ENCODE measurements around the gene TMA7.
A peak's percentile ranks its signal among the peaks of the same experiment; 100 is the strongest.
"Not testable (repeated sequence)": the region's sequence is repeated elsewhere in the genome, so short reads cannot be mapped to it uniquely, and the experiment has no call there.

TMA7 gene

DNA sequence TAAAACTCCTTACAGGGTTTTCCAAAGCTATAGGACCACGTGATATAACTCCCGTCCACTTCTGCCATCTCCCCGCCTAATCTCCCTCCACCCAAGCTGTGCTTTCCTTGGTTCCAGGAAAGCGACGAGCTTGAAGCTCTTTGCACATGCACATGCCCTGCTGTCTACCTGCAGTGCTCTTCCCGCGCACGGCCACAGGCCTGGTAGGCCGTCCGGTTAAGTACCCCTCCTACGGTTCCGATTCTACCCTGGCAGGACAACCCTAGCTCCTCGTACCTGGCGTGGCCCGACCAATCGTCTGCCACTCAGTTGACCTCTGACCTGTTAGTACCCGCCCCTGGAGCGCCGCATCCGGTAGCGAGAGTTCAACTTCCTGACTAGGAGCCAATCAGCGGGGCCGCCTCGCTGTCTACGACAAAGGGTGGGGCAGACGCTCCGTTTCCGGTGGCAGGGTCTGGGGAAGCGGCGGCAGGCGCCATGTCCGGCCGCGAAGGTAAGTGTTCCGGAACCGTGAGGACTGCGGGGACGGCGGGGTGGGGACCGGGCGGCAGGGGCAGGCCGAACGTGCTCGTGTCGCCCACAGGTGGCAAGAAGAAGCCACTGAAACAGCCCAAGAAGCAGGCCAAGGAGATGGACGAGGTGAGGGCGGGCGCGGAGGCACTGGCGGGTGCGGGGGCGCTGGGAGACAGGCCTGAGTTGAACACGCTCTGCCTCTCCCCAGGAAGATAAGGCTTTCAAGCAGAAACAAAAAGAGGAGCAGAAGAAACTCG lies at the start of gene TMA7, which contains the start of gene CCDC51:
TSS of gene TMA7 (plus strand) at position 438 of the 770 bp plus-strand sequence. CDS start at position 478, 40 bp downstream.
TSS of gene CCDC51 (minus strand) at position 300 of the 770 bp plus-strand sequence. CDS start 4,991 bp downstream, outside the sequence.
- peak; percentile 95 for DNase-seq

DNA sequence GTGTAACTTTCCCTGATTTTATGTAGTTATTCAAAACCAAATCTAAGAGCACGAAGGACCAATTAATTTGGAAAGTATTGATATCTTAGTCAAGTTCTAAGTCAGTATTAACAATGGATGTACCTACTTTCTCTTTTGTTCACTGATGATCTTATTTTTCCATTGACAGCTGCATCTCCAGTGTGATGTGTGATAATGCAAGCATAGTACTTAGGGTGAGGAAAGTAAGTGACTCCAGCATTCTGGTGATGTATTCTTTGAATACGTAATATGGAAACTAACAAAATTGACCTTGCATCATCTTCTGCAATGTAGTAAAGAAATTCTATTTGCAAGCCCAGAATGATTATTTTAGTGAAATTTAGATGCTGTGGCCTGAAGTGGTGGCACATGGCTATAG lies 45.7 kb upstream of the TMA7 start:
- DNase-seq, result no peak

DNA sequence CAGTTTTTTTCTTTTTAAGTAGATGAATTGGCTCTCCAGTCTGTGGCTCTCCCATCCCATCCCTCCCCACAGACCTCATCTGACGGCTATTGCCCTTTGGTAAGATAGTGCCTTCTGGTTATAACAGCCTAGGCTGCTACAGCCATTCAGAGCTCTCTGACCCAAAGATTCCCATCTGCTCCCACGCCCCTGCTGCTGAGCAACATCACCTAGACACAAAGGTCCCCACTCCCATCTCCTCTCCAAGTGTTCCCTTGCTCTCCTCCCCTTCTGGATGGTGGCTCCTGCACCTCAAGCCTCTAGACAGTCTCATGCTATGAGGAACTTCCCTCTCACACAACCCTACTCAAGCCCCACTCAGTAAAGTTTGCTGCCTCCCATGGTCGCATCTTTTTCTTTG lies 44.3 kb upstream of the TMA7 start:
- no peak for DNase-seq

DNA sequence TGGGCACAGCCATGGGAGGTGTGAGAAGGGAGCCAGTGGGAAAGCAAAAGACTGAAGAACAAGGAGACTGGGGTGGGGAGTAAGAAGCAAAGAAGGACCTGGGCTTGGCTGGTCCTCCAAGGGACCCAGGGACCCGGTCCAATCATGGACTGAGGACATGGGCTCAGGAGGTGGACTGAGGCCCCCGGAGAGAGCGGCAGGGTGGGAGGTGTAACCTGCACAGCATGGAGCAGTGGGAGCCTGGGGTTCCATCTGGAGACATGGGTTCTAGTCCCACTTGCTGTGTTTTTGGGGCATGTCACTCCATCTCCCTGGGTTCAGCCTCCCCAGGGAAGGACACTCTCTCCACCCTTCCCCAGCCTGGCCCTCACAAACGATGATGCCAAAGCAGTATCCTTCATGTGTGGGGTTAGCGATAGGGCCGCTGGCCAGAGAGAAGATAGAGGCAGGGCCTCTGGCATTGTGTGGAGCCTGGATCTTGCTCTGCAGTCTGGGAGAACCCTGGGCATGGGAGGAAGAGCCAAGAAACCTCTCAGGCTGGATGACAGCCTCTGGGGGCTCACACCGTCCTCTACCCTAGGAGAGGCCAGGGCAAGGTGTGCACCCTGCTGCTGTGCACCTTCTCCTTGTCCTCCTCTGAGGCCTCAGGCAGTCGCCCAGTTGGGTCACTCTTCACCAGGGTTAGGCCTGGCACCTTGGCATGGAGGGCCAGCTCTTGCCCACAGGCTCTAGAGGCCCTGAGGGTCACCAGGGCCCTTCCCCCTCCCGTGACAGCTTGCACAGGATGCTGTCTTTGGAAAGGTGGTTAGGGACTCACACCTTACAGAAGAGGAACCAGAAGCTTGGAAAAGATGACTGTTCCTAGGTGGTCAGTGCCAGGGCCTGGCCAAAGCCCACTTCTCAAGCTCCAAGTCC lies 42.0 kb upstream of the TMA7 start:
- no peak for DNase-seq

DNA sequence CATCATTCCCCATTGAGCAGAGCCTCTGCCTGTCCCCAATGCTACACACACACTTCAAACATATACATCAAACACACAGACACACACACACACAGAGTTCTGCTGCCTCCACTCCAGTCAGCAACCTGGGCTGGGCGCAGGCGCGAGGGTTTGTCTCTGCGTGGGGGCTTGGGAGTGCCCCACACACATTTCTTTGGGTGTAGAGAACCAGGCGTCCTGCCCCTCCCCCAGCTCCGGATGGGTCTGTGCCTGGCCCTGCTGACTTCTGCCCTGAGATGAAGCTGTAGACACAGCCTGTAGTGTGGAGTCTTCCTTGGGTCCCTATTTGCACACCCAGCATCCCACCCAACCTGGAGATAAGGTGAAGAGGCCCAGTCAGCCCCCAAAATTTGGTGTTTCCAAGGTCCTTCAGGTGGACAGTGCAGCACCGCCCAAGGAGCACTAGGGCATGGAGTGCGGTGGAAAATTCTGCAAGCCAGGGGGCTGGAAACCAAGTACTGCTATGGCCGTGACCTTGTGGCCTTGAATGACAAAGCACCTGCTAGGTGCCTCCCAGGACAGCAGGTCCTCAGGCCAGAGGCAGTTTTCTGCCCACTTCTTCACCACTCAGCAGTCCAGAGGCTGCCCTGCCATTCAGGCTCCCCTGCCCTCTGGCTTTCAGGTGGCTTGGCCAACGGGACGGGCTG lies 41.2 kb upstream of the TMA7 start:
- no peak for DNase-seq

DNA sequence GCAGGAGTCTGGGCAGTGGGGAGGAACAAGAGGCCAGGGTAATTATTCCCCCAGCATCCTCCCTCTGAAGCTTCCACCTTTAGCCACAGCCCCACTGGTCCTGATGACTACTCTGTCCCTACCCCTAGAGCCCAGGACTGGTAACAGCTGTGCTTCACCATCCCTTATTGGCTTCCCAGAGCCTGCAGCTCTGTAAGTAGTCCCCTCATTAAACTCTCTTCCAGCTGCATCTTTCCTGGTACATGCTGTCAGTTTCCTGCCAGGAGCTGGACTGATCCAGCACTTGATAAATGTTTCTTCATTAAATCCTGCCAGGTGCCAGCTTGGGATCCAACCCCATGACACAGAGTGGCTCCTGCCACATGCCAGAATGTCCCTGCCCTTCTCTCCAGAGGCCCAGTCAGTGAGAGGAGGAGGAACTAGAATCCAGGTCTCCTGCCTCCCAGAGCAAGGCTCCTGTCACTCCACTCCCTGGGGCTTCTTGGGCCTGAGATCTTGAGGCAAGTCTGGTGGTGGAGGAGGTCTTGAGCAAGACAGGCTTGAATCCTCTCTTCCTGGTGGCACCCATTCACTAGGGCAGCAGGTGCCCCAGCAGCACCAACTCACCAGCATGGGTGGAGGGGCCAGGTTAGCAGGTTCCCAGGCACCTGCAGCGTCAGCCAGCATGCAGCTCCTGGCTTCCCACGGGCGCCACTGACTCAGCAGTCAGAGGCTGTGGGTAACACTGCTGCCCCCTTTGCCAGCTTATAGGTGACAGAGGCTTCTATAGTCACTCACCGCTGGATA lies 40.5 kb upstream of the TMA7 start:
- no peak for DNase-seq

DNA sequence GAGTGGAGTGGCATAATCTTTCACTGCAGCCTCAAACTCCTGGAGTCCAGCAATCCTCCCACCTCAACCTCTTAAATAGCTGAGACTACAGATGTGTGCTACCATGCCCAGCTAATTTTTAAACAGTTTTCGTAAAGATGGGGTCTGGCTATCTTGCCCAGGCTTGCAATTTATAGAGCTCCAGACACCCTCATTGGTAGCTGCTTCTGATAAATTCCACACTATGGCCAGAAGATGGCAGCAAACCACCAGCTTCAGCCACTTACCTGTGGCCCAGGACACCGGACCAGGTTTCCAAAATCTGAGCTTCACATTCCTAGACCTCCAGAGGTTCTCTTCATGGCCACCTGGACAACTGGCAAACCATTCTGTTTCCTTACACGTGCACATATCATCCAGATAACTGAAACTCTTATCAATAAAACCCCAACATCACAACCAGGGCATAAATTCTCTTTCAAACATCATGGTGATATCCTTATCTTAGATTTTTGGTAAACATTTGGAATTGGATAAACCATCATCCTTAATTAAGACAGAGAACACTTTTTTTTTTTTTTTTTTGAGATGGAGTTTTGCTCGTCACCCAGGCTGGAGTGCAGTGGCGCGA lies 39.1 kb upstream of the TMA7 start:
- peak; percentile 34 for DNase-seq

DNA sequence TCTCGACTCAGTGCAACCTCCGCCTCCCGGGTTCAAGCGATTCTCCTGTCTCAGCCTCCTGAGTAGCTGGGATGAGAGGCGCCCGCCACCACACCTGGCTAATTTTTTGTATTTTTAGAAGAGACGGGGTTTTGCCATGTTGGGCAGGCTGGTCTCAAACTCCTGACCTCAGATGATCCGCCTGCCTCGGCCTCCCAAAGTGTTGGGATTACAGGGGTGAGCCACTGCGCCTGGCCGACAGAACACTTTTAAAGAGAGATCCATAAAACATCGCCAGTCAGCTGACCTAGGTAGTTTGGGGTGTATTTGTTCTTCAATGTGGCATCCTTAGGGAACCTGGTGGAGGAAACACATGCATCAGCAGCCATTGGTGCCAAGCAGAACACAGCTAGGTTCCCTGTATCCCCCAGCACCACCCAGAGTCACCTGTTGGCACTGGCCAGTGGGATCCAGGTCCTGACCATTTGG lies 38.6 kb upstream of the TMA7 start:
- not testable (repeated sequence) for DNase-seq

DNA sequence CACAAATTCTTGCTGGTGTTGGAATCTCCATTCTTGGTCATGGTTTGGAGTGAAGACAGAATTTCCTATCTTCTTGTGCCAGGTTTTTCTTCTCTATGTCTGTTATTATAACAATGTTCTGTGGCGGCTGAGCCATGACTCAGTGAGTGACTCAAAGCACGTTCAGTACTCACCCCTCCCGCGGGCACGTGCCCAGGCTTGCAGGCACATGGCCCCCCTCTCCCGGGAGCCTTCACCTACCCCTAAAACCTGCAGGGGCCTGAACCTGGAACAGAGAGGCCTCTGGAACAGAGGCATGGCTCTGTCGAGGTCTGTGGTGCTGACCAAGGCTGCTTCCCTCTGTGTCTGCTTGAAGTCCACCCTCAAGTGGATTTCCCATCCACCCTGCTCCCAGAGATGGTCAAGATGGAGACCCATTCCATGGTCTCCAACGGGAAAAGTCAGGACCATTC lies 37.8 kb upstream of the TMA7 start:
- no peak for DNase-seq

DNA sequence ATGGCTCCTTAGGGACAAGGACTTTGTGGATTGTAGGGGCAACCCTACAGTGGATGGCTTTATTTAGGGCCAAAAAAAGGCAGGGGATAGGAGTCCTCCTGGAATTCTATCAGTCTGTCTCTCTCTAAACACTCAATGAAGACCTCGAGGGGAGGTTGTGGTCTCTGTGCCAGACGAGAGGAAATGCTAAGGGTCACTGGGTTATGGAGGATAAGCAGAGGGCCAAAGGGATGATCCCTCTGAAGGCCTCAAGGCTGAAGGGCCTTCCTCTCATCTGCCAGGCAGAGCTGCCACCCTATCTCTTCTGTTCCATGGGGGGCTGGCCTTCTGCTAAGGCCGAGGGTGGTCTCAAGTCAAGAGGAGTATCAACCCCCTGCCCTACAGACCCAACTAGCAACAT lies 37.1 kb upstream of the TMA7 start:
- DNase-seq, result no peak

DNA sequence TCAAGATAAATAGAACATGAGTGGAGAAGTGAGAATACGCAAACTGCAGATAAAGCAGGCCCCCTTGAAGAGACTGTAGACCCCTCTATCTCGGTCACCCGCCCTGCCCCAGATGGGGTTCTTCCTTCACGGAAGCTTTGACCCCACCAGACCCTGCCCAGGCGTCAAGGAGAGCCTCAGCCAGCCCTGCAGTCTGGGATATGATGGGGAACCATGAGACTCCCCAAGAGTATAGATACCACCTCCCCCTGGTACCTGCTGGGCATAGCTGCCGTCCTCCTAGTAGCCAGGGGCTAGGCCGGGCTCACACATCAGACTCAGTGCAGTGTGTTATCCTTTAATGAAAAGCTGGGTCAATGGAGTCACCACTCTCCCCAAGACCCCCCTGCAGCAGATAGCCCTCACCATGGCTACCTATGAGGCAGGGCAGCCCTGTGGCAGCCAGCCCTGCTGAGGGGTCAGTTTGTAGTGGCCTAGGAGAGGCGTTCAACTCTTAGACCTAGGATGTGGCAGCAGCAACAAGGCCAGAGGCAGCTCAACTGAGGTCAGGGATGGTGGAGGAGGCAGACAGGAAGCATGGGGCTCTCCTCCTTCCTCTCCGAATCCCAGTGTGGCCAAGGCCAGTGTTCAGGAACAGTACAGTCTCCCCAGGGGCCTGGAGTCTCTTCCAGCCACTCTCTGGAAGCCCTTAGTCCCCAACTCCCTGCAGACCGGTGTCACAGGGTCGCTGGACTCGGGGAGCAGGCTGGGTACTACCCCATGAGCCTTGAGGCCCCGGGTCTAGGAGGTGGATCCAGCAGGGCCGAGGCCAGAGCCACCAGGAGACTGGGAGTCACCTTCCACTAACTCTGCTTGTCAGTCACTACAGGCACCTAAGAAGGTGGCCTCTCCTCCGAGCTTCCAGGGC lies 36.3 kb upstream of the TMA7 start:
- DNase-seq, result no peak

DNA sequence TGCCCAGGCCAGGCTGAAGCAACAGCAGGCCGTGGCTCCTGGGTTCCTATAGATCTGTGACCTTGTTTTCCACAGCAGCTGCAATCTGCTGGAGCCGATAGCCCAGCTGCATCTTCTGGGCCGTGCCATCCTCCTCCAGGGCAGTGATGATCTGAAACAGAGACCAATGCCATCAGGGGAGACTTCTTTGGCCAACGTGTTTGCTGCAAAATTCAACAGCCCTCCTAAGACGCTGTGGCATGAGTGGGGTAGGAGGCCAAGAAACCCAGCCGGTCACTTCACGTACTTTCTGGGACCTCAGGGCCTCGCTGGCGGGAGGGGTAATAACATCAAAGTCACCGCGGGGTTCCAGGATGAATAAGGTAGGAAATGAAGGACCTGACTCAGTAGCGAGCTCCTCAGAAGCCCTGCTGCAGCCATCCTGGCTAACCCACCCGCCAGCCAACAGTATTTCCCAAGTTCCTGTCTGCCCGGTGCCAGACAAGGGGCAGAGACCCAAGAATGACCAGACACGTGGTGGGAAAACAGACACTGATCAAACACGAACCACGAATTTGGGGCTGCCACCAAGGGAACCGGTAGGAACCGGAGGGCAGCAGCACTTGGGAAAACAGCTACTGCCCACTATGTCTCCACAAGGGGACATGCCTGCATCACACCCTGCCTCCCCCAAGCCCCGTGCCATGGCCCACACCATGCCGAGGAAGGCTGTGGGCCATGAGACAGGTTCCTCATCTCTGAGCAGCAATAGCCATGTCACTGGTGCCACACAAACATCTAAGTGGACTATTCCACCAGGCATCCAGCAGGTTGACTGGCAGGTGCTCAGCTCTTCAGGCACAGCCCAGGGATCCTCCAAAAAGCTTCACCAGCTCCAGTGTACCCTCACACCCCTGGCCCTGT lies 35.4 kb upstream of the TMA7 start:
- DNase-seq, result no peak

DNA sequence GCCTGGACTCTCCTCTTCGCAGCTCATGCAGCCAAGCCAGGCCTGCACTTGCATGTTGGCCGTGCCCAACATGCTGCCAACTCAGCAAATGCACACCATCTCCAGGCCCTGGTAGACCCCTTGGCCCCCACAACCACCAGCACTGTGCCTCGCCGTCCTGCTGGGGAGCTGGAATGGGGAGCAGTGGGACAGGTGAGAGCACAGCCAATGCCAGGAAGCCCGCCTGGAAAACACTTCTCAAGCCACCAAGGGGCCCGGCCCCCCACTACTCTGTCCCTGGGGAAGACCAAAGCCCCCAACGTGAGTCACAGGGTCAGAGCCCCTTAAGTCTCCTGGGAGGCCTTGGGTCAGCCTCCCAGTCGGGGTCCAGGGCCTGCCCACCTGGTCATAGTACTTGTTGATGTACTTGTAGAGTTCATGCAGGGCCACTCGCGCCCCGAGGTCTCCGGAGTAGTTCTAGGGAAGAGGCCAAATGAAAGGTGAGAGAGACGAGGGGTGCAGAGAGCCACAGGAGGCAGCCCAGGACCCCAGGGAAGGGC lies 34.6 kb upstream of the TMA7 start:
- DNase-seq, result no peak

DNA sequence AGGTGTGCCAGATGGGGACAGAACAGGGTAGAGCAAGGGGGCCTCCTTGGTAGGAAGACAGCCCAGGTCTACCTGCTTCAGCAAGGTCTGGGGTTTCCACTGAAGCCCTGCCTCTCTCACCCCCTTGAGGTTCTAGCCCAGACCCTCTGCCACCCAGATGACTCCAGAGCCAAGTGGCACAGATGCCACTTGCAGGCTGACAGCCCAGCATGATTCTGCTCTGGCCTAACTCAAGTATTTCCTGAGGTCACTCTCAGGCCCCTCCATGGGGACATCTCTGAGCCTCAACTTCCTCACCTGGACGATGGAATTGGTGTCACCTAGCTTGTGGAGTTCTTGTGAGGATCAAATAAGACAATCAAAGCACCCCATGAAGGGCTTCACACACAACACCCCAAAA lies 34.1 kb upstream of the TMA7 start:
- no peak for DNase-seq

DNA sequence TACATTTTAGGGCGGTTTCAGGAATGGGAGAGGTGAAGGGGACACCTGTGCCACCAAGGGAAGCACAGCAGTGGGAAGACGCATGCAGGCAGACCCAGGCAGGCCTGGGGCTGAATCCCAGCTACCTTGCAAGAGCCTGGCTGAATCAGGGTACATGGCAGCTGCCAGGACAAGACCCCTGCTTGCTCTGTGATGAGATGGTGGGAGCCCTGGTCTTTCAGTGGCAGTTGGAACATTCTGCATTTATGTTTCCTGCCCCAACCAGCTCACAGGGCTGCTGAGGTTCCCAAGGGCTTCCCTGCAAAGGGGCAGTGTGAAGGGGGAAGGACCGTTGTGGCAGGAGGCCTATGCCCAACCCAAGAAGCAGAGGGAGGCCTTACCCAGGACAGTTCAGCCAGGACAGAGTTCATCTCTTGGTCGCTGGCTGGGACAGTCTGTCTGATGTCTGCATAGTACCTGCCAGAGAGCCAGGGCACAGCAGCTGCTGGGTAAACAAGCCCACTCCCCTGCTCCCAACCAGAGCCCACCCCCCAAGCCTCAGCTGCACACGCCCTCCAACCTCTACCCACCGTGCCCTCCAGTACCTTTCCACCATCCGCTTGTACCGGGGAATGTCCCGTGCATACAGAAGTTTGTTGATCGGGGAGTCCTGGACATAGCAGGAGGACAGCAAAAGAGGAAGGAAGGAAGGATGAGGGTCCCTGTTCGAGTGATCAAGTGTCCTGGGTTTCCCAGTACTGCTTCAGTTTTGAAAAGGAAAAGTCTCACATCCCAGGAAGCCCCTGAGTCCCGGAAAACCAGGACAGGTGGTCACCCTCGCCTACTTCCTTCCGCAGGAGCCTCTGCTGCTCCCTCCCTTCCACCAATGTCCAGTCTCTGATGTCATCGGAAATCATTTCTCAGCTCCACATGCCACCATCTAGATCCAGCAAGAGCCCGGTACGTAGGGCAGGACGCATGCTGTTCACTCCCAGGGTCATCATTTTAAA lies 33.3 kb upstream of the TMA7 start:
- DNase-seq, result no peak

DNA sequence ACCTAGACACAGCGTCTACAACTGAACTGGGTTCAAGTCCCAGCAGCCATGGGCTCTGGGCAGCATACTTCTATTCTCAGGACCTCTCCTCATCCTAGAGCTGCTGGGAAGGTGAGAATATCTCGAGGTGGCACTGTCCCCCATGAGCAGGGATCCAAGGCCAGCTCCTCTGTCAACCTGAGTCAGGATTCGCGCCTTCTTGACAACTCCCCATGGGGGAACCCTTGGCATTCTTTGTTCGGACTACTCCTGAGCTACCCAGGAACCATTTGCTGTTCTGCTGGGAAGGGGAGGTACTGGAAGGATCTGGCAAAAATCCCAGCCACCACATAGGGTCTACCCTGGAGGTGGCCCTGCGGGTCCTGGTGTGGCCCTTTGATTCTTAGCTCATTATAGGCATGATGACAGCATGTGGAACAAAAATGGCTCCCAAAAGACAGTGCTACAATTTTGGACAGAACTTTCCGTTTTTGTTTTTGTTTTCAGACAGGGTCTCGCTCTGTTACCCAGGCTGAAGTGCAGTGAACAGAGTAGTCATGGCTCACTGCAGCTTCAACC lies 32.4 kb upstream of the TMA7 start:
- DNase-seq, result no peak

DNA sequence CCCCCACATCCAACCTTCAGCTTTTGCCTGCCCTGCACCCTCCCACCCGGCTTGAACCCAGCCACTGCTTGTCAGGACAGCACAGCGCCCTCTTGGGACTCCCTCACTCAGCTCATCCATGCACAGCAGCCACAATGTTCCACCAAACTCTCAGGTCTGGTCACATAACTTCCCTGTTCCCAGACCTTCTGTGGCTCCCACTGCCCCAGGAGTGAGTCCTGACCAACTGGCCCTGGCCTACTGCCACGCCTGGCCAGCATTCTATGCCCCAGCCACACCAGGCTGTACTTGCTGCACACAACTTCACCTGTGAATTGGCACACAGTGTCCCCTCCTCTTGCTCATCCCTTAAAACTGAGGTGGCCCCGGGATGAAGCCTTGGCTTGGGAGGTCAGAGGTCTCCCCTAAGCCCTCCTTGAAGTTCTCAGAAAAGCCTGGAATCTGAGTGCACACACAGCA lies 31.2 kb upstream of the TMA7 start:
- no peak for DNase-seq

Measured in NCI-H146 (cell line).